ENCODE measurements around the gene NTMT1.

Gene NTMT1

GRCh38 chr9:129682381-129682780 lies 56.4 kb downstream of the NTMT1 start:
- no peak for DNase-seq

DNA sequence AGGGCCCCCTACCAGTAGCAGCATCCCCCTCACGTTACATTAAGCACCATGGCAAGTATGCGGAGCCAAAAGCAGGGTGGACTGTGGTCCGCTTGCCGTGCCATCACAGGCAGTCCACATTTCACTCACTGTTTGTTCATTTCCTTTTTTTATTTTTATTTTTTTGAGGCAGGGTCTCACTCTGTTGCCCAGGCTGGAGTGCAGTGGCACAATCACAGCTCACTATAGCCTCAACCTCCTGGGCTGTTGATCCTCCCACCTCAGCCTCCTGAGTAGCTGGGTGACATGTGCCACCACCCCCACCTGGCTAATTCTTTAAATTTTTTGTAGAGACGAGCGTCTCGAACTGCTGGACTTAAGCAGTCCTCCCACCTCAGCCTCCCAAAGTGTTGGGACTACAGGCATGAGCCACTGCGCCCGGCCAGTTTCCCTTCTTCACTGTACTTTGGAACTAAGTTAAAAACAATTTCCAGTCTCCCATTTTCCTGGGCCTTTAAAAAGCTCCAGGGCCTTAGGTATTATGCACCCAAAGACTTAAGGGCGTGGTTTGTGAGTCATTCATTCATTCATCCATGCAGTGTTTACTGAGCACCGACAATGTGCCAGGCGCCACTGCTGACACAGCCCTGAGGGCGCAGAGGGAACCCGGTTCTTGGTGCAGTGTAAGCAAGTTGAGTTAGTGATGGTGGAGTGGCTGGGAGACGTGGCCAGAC lies 59.4 kb downstream of the NTMT1 start:
- DNase-seq, result no peak

All from CD4-positive, alpha-beta T cell treated with Interleukin-1 beta for 1 hour (primary cell).